NCI-H2107 (cell line): Measurements from ENCODE around the gene SNX7.

Source experiments
- DNase-seq: peaks from one replicate; lab custom pipeline; 2025; lab: John Stamatoyannopoulos, UW

SNX7 gene

DNA sequence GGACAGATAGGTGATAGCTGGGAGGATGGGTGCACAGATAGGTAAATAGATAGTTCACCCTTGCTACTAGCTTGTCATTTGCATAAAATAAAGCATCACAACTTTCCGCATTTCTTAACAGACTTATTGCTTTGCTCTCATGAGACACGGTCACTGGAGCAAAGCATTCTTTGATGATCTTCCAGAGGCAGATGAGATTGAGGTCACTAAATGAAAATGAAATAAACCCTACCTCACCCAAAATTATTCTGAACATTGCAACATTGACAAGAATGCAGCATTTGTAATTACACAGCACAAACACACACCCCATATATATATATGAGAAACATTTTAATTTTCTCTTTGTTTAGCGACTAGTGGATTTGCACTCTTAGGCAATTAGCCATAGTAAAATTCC lies 107.6 kb downstream of the SNX7 start:
- DNase-seq, result no peak

DNA sequence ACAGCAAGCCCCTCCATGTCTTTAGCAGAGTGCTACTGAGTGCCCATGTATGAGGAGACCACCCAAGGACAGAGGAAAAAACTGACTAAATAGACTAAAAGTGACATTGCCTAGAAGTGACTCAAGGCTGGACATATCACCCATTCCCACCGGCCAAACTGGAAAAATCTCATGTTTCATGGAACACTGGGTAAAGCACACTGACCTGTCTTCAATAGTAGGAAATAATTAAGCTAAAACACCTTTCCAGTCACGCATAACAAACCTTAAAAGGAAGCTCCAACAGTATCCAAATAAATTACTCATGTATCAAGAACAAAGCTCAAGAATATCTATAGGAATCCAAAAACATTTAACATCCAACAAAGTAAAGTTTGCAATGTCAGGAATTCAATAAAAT lies 120.4 kb downstream of the SNX7 start:
- no peak for DNase-seq

DNA sequence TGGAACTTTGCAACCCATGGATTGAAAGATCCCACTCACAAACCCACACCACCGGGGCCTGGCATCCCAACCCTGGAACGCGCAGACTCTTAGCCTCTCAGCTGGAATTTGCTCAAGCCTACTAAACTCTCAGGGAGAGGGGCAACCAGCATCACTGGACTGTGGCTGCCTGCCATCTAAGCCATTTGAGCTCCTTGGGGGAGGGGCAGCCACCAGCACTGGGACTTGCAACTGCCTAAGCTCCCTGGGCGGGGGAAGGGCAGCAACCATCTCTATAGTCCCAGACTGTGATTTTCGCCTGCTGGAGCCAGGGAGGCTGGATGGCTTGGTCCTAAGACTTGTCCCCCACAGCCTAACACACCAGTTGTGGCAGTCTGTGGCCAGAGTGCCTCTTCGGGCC lies 122.3 kb downstream of the SNX7 start:
- no peak for DNase-seq

DNA sequence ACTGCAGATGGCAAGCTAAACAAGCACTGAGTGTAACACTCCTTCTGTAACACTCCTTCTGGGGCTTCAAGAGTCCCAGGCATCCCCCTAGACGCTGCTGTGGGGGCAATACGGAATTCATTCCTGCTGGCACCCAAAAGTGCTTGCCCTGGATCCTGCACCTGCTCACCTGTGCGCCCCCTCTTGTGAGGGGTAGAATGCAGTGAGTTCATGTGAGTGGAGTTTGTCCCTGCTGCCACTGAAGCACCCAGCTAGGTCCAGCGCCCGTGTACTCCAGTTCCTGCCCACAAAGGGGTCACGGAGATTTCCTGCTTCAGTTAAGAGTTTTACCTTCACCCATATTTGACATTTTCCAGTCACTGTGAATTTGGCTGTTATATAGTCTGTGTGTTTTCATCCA lies 130.0 kb downstream of the SNX7 start:
- DNase-seq, result no peak

DNA sequence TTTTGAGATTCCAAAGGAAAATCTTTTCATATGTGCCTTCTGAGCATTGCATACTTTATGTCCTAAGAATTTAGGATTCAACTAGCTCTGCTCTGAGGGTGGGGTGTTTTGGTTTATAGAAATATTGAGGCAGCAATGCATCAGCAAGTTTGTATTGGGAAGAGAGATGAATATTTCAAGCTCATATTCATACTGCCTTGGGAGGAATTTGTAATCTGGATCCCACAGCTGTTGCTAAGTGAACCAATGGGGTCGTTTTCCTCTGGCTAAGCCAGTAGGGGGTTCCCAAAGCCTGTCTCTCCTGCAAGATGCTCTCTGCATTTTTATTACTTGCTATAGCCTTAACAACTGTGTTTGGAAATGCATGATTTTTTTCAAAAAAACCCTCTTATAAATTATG lies 130.6 kb downstream of the SNX7 start:
- no peak for DNase-seq

DNA sequence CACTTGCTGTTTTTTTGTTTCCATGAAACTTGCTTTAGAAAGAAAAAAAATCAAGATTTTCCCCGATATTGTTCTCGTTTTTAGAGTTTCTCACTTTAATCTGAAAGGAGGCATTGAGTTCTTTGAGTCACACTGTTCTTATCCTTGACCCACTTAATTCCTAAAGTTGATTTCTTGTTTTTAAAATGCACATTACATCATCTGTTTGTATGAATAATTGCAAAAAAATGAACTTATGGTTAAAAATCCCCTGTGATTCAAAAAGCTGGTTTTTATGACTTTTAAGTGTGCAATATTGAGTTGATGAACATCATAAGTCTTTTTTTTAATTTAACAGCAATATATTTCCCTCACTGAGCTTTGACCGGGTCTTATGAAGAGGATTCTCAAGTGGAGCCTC lies 131.6 kb downstream of the SNX7 start:
- no peak for DNase-seq

DNA sequence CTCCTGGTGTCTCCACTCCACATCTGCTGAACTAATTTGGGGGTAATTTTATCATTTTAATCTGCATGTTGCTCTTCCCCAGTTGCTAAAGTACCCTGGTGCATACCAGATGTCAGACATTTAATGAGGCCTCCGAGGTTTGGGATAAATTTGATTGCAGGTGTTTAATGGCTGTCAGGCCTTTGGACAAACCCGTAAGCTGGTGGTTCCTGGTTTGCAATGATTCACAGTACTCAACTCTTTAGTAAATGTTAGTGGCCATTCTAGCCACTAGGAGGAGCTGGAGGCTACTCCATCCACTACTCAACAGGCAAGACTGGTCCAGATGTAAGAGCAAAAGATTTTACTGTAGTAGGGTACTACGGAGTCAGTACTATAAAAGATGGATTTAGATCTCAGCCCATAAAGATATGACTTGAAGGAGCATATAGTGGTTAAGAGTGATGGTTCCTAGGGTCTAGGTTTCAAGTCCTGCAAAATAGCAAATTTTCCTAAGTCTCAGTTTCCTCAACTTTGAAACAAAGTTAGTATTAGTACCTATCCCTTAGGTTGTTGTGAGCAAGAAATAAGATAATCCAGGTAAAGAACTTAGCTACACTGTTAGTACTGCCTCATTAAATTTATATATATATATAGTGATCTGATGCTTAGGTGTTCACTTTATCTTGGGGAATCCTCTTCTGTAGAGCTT lies 132.8 kb downstream of the SNX7 start:
- DNase-seq, result peak; percentile 24

DNA sequence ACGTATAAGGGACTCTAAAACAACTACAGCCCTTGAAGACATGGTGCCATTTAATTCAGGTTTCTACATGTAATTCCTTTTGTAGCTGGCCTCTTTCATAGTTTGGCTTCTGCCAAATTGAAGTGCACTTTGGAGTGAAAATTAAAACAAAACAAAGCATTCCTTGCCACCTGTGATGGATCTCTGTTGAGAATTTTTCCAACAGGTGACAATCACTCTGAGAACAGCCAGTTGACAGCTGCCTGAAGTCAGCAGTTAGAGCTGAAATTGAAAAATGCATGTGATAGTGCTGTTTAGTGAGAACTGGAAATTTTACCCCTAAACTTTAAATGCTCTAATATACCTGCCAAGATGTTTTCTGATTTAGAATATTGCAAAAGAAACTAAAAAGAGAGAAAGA lies 134.5 kb downstream of the SNX7 start:
- DNase-seq, result no peak

DNA sequence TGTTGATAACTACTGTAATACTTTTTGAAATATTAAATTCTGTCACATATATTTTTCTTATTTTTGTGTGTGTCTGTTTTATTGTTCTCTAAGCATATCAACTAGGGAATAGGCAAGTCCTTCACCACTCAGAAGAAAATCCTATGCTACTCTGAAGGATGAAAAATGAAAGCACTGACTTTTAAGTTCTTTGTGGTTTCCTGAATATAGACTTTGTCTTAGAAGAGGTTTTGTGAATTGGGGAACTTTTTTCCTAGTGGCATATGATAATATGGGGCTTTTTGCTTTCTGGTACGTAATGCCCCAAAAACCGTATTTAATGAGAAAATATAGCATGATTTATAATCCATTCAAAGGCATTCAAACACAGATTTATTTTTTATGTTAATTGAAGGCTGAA lies 136.0 kb downstream of the SNX7 start:
- no peak for DNase-seq
